Activated naive CD4-positive, alpha-beta T cell treated with anti-CD3 and anti-CD28 coated beads, Interleukin-2, amount 50 U/mL, for 16 hours (primary cell): Measurements from ENCODE around the gene PTK6.
"Not testable (repeated sequence)": the region's sequence is repeated elsewhere in the genome, so short reads cannot be mapped to it uniquely, and the experiment has no call there.

Experiments used
- DNase-seq: peaks from one replicate; pipeline ENCODE4 v3.0.0-alpha.2; 2020

Gene PTK6

DNA sequence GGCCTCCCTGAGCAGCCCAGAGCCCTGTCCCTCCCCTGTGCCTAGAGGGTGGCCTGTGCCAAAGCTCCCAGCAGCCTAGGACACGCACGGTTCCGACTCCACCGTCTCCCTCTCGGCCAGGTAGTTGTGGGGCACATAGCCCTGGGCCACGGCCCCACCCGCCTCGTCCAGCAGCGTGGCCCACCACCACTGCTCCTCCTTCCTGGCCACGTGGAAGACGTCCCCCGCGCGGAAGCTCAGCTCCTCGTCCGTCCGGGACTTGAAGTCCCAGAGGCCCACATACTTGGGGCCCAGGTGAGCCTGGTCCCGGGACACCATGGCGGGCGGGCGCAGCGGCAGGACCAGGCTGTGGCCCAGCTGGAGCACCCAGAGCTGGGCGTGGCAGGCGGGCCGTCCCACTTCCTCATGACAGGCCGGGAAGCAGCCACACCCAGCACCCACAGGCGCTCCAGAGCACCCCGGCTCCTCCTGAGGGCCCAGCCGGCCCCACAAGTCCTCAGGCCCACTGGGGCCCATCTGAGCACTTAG, at the start of gene PTK6:
TSS of gene PTK6 (minus strand) at position 380 of the 528 bp plus-strand sequence. CDS start at position 318, 62 bp downstream.
- DNase-seq, result no peak

DNA sequence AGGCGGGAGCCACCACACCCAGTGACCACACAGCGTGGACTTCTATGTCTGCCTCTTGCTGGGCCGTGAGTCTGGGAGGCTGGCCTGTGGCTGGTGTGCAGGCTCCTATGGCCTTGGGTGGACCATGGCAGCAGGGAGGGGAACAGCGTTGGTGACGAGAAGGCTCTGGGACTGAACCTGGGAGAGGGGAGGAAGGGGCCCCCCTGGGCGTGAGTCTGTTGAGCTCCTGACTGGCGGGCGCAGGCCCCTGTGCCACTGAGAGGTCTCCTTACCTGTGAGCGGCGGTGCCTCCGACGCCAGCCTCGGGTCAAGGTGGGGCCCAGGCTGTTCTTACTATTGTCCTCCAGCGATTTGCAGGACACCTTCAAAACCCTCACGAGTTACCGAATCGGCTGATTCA, 49.6 kb upstream of the PTK6 start:
- no peak for DNase-seq

DNA sequence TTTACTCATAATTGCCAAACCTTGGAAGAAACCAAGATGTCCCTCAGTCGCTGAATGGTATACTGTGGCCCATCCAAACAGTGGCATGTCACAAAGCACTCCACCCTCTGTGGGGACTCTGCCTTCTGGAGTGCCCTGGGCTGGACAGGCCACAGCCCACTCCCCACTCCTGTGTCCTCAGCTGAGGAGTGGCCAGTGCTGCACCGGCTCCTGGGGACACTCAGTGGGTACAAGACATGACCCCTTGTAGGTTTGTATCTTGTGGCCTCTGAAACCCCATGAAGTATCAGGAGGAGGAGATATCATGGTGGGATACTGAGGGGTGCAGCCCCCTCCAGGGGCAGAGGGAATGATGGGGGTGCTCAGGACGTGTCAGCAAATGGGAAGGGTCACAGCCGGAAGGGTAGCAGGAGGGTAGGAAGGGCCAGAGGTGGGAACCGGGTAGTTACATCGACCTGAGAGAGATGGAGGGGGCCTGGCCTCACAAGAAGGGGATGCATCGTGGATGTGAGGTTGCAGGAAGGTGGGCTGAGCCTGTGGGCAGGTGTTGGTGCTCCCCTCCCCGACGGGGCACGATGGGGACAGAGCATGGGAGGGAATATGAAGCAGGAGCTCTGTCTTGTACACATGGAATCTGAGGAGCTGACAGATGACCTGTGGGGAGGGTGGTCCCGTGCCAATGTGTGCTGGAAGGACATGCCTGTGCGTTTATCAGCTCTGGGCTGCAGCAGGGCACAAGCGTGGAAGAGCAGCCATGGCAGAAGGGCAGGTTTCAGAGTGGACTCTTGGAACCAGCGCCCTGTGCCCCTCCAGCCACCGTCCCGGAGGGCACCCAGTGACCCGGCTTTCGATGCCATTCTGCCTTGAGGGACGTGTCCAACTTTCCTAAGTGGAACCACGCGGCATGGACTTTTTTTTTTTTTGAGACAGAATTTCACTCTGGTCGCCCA, 48.7 kb upstream of the PTK6 start:
- no peak for DNase-seq

DNA sequence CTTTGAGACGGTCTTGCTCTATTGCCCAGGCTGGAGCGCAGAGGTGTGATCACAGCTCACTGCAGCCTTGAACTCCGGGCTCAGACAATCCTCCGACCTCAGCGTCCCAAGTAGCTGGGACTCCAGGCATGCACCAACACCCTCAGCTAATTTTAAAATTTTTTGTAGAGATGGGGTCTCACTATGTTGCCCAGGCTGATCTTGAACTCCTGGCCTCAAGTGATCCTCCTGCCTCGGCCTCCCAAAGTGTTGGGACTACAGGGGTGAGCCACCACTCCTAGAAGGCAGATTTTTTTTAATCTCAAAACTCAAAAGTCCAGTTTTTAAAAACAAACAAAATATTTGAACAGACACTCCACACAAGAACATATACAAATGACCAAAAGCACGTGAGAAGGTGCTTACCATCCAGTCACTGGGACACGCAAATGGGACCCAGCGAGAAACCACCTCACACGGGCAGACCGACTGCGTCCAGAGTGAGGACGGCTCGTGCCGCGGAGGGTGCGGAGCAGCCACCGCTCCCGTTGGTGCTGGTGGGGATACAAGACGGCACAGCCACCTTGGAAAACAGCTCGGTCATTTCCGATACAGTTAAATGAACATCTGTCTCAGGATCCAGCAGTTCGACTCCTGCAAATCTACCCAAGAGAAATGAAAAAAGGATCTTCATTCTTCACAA, 45.3 kb upstream of the PTK6 start:
- no peak for DNase-seq

DNA sequence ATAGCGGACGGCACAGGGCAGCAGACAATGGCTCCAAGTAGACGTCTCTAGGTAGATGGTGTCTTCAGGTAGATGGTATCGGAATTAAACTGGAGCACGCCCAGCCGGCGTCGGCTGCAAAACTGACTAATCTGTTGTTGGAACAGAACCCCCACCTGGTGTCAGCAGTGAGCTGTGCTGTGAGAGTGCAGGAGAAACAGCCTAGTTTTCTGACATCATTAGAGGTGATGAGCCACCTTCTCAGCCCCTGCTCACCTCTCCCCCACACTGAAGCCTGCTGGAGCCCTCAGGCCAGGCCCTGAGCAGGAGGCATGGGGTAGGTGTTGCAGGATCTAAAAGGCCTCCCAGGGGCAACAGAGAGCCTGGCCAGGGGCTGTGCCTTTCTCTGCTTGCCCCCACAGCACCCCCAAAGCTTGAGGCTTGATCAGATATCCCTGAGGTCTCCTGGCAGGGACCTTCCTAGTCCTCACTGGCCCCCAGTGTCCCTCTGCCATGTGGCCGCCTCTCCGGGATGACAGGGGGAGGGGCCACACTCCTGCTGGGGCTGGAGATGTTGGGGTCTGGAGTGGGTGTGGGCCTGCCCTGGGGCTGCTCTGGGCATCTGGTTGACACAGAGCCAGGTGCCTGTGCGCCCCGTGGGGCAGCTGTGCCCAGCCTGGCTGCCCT, 43.8 kb upstream of the PTK6 start:
- DNase-seq, result peak; percentile 77

DNA sequence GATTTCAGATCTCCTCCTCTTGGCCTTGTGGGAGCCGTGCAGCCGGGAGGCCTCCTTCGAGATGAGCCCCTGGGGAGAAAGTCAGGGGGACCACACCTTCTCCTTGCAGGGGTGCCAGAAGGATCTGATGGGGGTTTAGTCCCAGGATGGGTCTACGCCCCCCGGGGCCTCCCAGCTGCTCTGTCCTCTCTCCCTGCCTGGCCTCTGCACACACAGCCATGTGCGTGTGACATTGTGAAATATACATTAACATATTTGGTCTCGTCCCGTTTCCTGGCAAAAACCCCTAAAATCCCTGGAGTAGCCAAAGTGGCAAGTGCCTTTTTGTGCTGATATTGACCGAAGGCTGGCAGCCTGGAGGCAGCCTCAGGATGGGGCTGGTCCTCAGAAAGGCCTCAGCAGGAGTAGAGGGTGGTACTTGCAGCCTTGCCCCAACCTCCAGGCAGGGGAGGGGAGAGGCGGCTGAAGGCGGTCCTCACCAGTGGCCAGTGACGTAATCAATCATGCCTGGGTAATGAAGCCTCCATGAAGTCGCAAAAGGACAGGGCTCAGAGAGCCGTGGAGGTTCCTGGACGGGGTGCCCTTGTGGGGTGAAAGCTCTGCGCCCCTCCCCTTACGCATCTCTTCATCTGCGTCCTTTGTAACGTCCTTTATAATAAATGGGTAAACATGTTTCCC, 42.0 kb upstream of the PTK6 start:
- DNase-seq, result no peak

DNA sequence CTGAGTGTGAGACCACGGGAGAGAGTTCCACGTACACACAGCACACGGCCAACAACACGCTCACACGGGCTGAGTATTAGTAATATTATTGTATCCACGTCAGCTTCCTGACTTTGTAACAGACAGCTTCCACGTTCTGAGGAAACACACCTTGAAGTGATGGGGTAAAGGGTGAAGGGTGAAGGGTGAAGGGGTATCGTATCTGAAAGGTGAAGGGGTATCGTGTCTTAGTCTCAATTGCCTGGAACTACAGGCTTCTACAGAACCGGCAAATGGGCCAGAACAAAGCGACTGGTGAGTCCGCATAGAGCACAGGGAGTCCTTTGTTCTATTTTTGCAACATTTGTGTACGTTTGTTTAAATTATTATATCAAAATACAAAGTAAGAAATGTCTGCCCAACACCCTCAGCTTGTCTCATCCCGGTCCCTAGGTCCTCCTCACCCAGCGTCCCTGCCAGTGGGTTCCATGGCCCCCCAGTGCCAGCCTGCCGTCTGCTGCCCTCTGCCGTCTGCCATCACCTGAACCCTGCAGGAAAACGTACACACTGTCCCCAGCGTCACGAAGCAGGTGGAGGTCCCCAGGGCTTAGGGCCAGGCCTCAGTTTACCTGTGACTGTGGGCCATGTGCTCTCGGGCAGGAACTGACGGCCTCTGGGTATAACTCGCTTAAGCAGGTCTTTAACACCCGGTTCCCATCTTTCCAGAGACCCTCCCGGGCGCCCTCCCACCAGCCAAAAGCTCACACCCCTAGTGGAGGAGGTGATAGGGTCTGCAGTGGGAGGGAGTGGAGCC, 41.2 kb upstream of the PTK6 start:
- DNase-seq, result no peak

DNA sequence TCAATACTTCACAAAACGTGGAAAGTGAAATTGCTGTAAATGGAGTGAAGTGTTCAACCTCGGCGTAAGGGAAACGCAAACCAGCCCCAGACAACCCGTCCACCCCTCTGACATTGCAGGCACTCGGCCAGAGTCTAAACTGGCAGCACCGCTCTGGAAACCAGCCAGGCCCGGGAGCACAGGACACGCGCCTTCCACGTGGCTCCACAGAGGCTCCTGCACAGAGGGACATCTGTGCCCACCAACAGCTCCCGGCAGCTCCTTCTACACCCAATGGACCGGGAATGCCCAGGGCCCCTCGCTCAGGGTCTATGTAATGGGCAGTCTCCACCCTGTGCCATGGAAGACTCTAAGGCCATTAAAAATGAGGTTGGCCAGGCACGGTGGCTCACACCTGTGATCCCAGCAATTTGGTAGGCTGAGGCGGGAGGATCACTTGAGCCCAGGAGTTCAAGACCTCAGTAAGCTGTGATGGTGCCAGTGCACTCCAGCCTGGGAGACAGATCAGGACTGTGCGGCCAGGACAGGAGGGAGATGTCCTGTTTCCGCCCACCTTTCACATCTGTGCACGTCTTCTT, 40.2 kb upstream of the PTK6 start:
- DNase-seq, result no peak

DNA sequence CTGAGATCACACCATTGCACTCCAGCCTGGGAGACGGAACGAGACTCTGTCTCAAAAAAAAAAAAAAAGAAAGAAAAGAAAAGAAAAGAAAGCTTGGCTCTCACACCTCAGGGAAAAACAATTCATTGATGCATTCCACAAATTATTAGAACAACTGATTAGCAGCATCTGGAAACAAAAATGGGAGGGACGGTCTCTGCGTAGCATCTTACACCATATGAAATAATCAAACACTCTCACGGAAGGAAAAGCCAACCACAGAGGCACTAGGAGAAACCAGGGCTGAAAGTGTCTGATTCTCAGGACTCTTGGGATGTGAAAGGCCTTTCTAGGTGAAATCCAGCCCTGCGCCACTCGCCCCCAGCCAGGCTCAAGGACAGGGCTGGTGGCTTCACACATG, 39.1 kb upstream of the PTK6 start:
- DNase-seq, result no peak

DNA sequence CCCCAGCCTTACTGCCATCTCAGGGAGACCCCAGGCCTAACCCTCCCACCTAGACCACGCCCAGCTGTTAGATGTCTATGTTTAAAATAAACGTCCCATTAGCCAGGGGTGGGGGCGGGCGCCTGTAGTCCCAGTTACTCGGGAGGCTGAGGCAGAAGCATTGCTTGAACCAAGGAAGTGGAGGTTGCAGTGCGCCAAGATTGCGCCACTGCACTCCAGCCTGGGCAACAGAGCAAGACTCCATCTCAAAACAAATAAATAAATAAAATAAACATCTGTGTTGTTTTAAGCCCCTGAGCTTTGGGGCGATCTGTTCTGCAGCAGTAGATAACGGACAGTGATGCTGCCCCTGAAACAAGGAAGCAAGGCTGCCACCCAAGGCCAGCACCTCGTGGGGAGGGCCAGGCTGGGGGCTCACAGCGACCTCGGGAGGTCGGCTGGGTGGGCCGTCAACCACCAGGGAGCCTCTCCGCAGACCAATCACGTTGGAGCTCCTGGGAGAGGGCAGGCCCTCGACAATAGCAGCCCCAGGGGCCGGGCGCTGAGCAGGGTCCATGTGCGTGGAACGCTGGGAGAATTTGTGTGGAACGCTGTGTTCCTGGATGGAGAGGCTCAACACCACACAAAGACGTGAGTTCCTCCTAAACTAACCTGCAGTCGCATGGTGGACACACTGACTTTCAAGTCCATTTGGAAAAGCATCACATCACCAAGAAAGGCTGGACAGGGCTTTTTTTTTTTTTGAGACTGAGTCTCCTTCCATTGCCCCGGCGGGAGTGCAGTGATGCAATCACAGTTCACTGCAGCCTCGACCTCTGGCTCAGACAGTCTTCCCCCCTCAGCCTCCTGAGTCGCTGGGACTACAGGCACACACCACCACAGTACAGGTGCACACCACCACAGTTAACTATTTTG, 37.9 kb upstream of the PTK6 start:
- no peak for DNase-seq

DNA sequence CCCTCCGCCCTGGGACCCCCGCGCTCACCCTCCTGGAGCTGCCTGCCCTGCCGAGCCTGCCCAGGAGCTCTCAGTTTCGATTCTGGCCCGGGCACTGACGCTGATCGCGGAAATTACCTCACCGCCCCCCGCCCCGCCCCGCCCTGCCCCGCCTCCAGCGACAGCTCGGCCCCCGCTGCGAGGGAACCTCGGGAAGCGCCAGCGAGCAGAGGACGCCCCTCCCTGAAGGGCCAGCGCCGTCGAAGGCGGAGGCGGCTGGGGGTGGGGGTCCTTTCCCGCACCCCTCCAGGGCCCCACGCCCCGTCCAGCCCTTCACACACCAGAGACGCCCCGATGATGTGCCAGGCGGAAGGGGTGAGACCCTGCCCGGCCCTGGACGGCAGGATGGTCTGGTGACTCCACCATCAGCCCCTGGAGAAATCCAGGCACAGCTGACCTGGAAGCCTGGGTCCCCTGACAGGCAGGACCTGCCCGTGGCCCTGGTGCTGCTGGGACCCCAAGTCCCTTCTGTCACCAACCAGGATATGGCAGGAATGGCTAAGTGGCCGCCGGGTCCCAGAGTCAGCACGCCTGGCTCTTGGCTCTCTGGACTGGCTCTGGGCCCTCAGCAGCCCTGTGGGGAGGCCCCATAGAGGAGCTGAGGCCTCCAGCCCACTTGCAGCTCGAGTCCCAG, 37.1 kb upstream of the PTK6 start, which contains the start of gene HELZ2:
TSS of gene HELZ2 (minus strand) at position 84 of the 673 bp plus-strand sequence. CDS start 1,854 bp downstream, outside the sequence.
- peak; percentile 42 for DNase-seq

DNA sequence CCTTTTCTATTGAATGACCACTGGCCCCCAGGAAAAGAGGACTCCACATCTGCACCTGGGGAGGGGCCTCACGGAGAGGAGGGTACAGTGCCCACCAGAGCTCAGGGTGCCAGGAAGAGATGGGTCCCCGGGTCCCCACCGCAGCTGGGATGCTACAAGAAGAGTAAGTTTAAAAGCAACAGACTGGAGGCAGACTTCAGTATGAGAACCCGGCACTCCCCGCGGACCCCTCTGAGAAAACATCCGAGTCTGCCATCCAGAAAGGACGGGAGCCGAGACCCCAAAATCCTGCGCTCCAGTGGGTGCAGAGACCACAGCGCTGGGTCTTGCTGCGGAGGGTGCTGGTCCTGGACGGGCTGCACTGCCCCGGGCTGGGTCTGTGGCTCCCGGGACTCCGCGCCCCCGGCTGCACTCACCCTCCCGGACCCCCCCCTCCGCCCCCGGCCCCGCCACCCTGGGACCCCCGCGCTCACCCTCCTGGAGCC, 36.5 kb upstream of the PTK6 start:
- no peak for DNase-seq

DNA sequence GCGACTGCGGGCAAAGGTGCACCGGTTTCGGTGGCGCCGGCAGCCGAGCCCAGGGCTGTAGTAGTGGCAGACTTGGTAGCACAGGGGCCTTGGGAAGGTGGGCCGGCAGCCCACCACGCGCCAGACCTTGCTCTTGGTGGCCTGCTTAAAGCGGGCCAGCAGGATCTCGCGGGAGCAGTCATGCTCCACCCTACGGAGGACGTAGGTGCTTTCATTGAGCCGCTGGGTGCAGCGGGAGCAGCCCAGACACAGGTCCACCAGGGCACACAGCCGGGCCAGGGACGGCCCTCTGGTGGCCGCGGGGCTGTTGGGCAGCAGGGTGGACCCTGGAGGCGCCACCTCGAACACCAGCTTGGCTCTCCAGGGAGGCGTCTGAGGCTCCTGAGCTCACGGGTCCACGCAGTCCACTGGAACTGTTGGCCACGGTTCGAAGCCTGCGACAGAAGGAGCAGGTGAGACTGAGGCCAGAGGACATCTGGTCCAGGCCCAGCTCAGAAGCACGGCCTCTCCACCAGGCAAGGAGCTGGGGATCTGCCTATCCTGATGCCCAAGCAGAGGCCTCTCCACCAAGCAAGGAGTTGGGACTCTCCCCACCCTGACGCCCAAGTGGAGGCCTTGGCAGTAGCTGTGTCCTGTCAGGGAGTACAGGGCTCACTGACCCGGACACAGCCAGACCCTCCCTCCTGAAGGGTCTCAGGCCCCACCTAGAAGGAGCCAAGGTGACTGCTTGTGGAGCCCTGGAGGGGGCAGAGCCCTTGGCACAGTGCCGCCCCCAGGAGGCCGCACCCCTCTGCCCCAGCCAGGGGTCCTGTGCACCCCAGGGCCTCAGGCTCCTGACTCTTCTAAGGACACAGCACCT, 35.8 kb upstream of the PTK6 start:
- no peak for DNase-seq

DNA sequence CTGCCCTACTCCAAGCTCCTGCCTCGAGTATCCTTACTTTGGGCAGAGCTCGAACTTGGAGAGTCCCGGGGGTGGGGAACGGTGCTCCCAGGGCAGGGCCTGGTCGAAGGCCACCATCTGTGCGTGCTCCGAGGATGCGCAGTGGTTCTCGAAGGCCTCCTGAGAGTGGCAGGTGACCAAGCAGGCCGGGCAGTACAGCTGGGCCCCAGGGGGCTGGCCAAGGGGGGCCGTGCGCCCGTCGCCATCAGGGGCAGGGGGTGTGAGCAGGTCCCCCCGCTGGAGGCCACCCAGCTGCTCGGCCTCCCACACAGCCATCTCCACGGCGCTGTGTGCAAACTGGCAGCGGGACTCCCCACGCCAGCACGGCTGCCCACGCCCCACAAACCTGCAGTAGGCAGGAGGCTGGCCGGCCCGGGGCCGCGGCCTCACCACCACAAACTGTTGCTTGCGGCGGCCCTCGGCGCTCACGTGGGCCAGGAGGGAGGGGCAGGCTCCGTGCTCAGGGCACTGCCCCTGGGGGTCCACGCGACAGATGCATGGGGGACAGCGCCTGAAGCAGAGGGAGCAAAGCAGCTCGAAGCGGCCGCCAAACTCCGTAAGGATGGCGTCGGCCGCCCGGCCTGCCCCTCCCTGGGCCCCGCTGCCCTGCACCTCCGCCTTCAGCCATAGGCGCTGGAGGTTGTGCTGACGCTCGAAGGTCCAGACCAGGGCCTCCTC, 35.1 kb upstream of the PTK6 start:
- no peak for DNase-seq

DNA sequence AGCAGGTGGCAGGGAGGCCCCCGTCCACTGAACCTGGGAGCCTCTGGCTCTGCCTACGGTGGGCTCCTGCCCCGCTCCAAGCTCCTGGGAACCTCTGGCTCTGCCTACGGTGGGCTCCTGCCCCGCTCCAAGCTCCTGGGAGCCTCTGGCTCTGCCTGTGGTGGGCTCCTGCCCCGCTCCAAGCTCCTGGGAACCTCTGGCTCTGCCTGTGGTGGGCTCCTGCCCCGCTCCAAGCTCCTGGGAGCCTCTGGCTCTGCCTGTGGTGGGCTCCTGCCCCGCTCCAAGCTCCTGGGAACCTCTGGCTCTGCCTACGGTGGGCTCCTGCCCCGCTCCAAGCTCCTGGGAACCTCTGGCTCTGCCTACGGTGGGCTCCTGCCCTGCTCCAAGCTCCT, 33.9 kb upstream of the PTK6 start:
- DNase-seq, result not testable (repeated sequence)

DNA sequence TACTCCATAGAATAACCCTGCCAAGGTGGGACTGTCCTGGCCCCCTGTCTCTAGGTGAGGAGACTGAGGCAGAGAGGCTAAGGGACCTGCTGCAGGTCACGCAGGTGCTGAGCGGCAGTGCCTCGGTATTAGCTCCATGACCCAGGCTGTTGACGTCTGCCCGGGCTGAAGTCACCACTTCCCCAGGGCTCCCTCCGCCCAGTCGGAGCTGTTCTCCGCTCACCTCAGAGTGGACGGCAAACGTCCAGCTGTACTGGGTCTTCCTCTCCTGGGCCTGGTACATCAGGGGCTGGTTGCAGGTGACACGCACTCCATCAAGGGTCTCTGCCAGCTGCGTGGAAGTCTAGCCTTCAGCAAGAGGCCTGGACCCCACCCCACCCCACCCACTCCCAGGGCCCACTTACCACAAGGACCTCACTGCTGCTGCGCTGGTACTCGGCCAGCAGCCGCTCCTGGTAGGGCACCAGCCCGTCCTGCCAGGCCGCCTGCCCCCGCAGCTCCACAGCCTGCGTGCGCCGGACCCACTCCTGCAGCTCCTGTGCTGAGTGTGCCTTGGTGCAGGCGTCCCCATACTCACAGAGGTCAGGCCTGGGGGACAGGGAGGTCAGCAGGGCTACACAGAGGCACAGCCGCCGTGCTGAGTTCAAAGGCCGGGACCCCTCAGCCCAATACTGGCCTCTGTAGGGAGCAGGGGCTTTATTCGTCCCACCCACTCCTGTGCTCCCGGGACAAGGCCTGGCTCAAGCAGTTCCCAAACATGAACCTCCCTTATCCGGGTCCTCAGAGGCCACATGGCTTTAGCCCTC, 33.3 kb upstream of the PTK6 start:
- no peak for DNase-seq
